Neuronal stem cell (in vitro differentiated cells): ENCODE measurements around the gene DMRTB1.
A peak's percentile ranks its signal among the peaks of the same experiment; 100 is the strongest.

Source experiments
- DNase-seq: peaks from one replicate; pipeline ENCODE4 v3.0.0-alpha.2; 2013; ENCODE audit warnings: low spot score
- H2AFZ ChIP-seq: one replicate; pipeline ENCODE4 v1.6.1; 2013; ENCODE audit warnings: mild to moderate bottlenecking, low read length, inconsistent platforms
- H2AK5ac ChIP-seq: 2 replicates; pipeline ENCODE4 v1.6.1; 2013; ENCODE audit warnings: low read depth, mild to moderate bottlenecking, inconsistent platforms, low read length, moderate library complexity, mixed read lengths
- H2BK120ac ChIP-seq: 2 replicates; pipeline ENCODE4 v1.6.1; 2013; ENCODE audit warnings: low read depth, mild to moderate bottlenecking, inconsistent platforms, low read length, moderate library complexity, mixed read lengths
- H2BK12ac ChIP-seq: one replicate; pipeline ENCODE4 v1.6.1; 2013; ENCODE audit warnings: low read length, inconsistent platforms
- H2BK15ac ChIP-seq: 2 replicates; pipeline ENCODE4 v1.6.1; 2013; ENCODE audit warnings: mild to moderate bottlenecking, low read length, inconsistent platforms, mixed read lengths
- H2BK5ac ChIP-seq: one replicate; pipeline ENCODE4 v1.6.1; 2013; ENCODE audit warnings: inconsistent platforms, mild to moderate bottlenecking, low read length, moderate library complexity
- H3K14ac ChIP-seq: one replicate; pipeline ENCODE4 v1.6.1; 2013; ENCODE audit warnings: low read length, inconsistent platforms
- H3K18ac ChIP-seq: 2 replicates; pipeline ENCODE4 v1.6.1; 2013; ENCODE audit warnings: low read length, inconsistent platforms
- H3K23ac ChIP-seq: 2 replicates; pipeline ENCODE4 v1.6.1; 2013; ENCODE audit warnings: low read depth, mild to moderate bottlenecking, mixed read lengths, low read length, inconsistent platforms; ENCODE audit not compliant: poor library complexity
- H3K27ac ChIP-seq: replicated peaks from 3 replicates; pipeline ENCODE4 v1.5.1; 2013; ENCODE audit warnings: low read length, inconsistent platforms
- H3K27me3 ChIP-seq, 3 experiments: 2 replicates each; pipeline ENCODE4 v1.6.1; 2013; ENCODE audit warnings: low read length in 3 of 3, mild to moderate bottlenecking in 2 of 3, inconsistent platforms in 1 of 3, low read depth in 1 of 3, mixed read lengths in 1 of 3, moderate library complexity in 1 of 3; ENCODE audit not compliant: control insufficient read depth in 3 of 3, insufficient read depth in 3 of 3
- H3K36me3 ChIP-seq, 2 donors: replicated peaks in 1 of 2; 2 replicates each; pipeline ENCODE4 v1.6.1; 2013; ENCODE audit warnings: low read length in 2 of 2; ENCODE audit not compliant: control insufficient read depth in 2 of 2, insufficient read depth in 2 of 2
- H3K4ac ChIP-seq: 2 replicates; pipeline ENCODE4 v1.6.1; 2013; ENCODE audit warnings: inconsistent platforms, mild to moderate bottlenecking, low read length, moderate library complexity
- H3K4me1 ChIP-seq, 2 donors: 1 replicate in 1 of 2; 2 replicates in 1 of 2; pipeline ENCODE4 v1.6.1; 2013; ENCODE audit warnings: low read length in 2 of 2, low read depth in 1 of 2; ENCODE audit not compliant: control insufficient read depth in 2 of 2, insufficient read depth in 1 of 2
- H3K4me2 ChIP-seq: one replicate; pipeline ENCODE4 v1.6.1; 2013; ENCODE audit warnings: mild to moderate bottlenecking, low read length, inconsistent platforms; ENCODE audit not compliant: insufficient read depth, poor library complexity, severe bottlenecking
- H3K4me3 ChIP-seq, 2 donors: 2 replicates each; pipeline ENCODE4 v1.5.1; 2013; ENCODE audit warnings: low read length in 2 of 2, mild to moderate bottlenecking in 2 of 2, inconsistent platforms in 1 of 2, moderate library complexity in 1 of 2
- H3K79me1 ChIP-seq: one replicate; pipeline ENCODE4 v1.6.1; 2013; ENCODE audit warnings: low read depth, mild to moderate bottlenecking, inconsistent platforms, low read length, moderate library complexity
- H3K9ac ChIP-seq: one replicate; pipeline ENCODE4 v1.6.1; 2013; ENCODE audit warnings: mild to moderate bottlenecking, low read depth, low read length, inconsistent platforms; ENCODE audit not compliant: poor library complexity
- H3K9me3 ChIP-seq, 2 donors: replicated peaks in 1 of 2; 2 replicates each; pipeline versions ENCODE3 to v1.6.1; 2013; ENCODE audit warnings: low read length in 2 of 2, mild to moderate bottlenecking in 2 of 2, inconsistent platforms in 1 of 2, low read depth in 1 of 2, mixed read lengths in 1 of 2, moderate library complexity in 1 of 2; ENCODE audit not compliant: control insufficient read depth in 2 of 2, insufficient read depth in 1 of 2
- H4K8ac ChIP-seq: one replicate; pipeline ENCODE4 v1.6.1; 2013; ENCODE audit warnings: low read depth, mild to moderate bottlenecking, inconsistent platforms, low read length, moderate library complexity
- H4K91ac ChIP-seq: one replicate; pipeline ENCODE4 v1.6.1; 2013; ENCODE audit warnings: low read length, low read depth, mild to moderate bottlenecking, inconsistent platforms; ENCODE audit not compliant: poor library complexity
- WGBS, 2 donors: extraction: QIAGEN DNeasy Blood & Tissue Kit; methylation state at CpG; one replicate each; pipeline ENCODE4 v1.1.7; 2013; ENCODE audit warnings: missing lambda C conversion rate in 2 of 2, mixed read lengths in 1 of 2; ENCODE audit not compliant: insufficient read length in 2 of 2, insufficient replicate concordance in 1 of 2; ENCODE audit errors: extremely low coverage in 2 of 2; 5-methylcytosine and 5-hydroxymethylcytosine counted together

Gene DMRTB1

DNA sequence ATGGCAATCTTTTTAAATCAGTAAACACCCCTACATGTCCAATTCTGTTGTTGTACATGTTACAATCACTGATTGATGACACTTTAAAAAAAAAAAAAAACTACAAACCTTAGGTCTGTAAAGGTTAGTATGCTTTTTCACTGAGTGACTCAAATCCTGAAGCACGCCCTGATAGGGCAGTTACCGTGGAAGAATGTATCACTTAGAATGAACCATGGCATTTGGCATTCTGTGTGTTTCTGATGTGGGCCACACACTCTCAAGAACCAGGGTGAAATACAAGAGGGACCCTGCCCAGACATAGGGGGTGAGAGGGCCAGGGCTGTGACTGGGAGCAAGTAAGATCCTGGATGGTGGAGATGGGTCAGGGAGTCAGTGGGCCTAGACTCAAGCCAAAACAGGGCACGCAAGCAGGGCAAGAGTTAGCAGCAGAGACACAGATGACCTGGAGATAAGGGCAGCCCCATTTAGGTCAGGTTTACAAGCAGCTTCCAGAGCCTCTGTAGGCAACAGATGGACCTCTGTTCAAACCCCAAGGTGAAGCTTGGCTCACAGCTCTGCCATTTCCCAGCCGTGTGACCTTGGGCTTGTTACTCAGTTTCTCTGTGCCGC is 47.6 kb upstream of the DMRTB1 start:
- no peak overlapping the region for H3K23ac ChIP-seq
- H3K36me3 ChIP-seq, result no peaks in the 10 kb centered on the region
- no peaks in the 10 kb centered on the region for H3K79me1 ChIP-seq
- H3K27ac ChIP-seq, result no peak overlapping the region
- no peak overlapping the region for H2AK5ac ChIP-seq
- no peak overlapping the region for H3K4me2 ChIP-seq
- no CpG with 5 or more reads among the region's 5 CpGs for WGBS, 2 donors
- H2BK15ac ChIP-seq, result no peak overlapping the region
- H2BK5ac ChIP-seq, result no peak overlapping the region
- no peak overlapping the region for H3K18ac ChIP-seq
- H2AFZ ChIP-seq, result no peak overlapping the region
- no peak overlapping the region for H2BK120ac ChIP-seq
- no peak overlapping the region for H3K14ac ChIP-seq
- no peak overlapping the region for H4K8ac ChIP-seq
- H3K4me3 ChIP-seq, result no peak overlapping the region
- no peak for DNase-seq
- H3K9ac ChIP-seq, result no peak overlapping the region
- peaks cover 0 to 4% of the 10 kb centered on the region in 2 donors for H3K9me3 ChIP-seq
- H3K4ac ChIP-seq, result no peak overlapping the region
- H3K27me3 ChIP-seq, result peaks cover 0 to 61% (median 0%) of the 10 kb centered on the region in 3 experiments
- H4K91ac ChIP-seq, result no peak overlapping the region
- H3K4me1 ChIP-seq, result peaks cover 0 to 3% of the 10 kb centered on the region in 2 donors
- H2BK12ac ChIP-seq, result no peak overlapping the region

DNA sequence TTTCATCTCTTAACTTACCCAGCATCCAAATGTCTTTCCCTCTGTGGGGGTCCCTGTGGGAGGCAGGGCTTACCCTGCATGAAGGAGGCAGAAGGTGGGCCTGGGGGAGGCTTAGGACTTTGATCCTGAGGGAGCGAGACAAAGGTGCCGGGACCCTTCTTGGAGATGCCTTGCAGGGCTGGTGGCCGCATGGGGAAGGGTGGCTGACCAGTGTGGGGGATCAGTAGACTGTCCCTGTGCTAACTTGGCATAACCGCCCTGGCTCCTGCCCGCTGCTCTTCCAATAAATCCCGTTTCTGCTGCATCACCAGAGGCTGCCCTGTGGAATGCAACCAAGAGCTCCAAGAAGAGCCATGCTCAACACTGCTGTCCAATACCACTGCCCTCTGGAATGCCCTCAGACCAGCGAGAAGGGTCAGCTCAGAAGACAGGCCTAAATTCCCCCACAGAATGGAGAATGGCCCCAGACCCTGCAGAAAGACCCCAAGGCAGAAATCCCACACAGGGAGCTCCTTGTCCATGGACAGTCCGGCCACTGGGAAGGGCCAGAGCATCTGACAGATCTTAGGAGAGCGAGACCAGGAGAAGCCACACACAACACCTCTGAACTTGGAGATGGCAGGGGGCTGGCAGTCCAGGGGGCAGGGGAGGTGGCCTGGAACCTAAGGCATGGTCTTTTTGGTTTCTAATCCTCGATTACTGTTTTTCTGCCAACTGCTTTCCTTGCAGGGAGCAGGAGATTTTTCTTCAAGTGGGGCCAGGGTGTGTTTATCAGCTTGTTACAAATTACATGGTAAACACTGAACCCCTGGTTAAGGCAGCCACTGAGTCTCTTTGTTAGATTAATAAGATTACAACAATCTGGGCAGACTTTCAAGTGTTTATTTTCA is 46.7 kb upstream of the DMRTB1 start:
- no peak overlapping the region for H3K4ac ChIP-seq
- H3K14ac ChIP-seq, result no peak overlapping the region
- no peak overlapping the region for H3K9ac ChIP-seq
- WGBS, 2 donors, result no CpG with 5 or more reads among the region's 10 CpGs
- no peaks in the 10 kb centered on the region for H3K36me3 ChIP-seq
- no peak overlapping the region for H2AFZ ChIP-seq
- H4K8ac ChIP-seq, result no peak overlapping the region
- H3K4me2 ChIP-seq, result no peak overlapping the region
- no peak overlapping the region for H2BK15ac ChIP-seq
- peaks cover 0 to 4% of the 10 kb centered on the region in 2 donors for H3K9me3 ChIP-seq
- DNase-seq, result no peak
- no peak overlapping the region for H3K4me3 ChIP-seq
- H3K27ac ChIP-seq, result no peak overlapping the region
- peak overlapping the region; percentile 68 for H2BK120ac ChIP-seq
- peak overlapping the region; percentile 52 for H3K18ac ChIP-seq
- no peak overlapping the region for H2AK5ac ChIP-seq
- no peak overlapping the region for H4K91ac ChIP-seq
- H3K79me1 ChIP-seq, result no peaks in the 10 kb centered on the region
- peak overlapping the region; percentile 66 for H3K23ac ChIP-seq
- H2BK12ac ChIP-seq, result no peak overlapping the region
- peaks cover 5 to 8% of the 10 kb centered on the region in 2 donors for H3K4me1 ChIP-seq
- peaks cover 0 to 61% (median 0%) of the 10 kb centered on the region in 3 experiments for H3K27me3 ChIP-seq
- H2BK5ac ChIP-seq, result no peak overlapping the region

DNA sequence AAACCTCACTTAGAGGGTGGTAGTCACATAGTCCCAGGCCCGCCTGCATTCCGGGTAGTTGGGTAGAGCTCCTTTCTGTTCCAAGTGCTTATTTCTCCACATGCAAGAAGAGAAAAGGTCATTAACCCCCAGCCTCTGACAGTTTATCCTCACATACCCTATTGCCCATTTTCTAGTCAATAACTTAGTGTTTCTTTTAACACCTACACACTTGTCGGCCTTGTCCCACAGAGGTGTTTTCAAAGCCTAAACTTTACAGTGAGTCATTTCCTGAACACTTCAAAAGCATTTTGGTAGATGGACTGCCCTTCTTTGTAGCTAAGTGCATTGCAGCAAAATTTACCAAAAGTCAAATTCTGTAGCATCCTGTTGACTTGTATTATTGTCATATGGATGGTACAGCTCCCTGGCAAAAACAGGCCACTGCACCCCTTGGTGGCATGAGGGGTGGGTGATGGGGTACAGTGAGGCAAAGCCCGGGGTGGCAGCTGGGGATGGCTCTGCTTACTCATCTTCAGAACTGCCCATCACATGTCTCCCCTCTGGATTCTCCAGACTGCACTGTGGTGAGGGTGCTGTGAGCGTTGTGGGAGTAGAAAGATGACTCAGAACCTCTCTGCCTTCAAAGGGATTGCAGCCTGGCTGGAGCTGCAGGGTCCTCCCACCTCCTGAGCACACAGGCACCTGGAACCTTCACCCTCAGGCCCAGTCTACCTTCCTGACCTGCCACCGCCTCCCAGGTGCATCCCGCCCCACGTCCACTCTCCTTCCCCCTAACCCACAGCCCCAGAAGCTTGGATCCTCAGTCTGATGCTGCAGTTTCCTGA is 45.8 kb upstream of the DMRTB1 start:
- Histone ChIP-seq H3K4me1 (peaks cover 5 to 8% of the 10 kb centered on the region in 2 donors), H2BK120ac (no peak overlapping the region), H2BK12ac (no peak overlapping the region), H3K79me1 (no peaks in the 10 kb centered on the region), H3K27ac (no peak overlapping the region), H2BK5ac (peak overlapping the region; percentile 68), H3K36me3 (no peaks in the 10 kb centered on the region), H4K91ac (no peak overlapping the region), H4K8ac (no peak overlapping the region), H3K4me3 (no peak overlapping the region), H2AFZ (no peak overlapping the region), H2BK15ac (no peak overlapping the region), H3K14ac (peak overlapping the region; percentile 59), H3K9me3 (peaks cover 0 to 4% of the 10 kb centered on the region in 2 donors), H3K9ac (no peak overlapping the region), H3K18ac (peak overlapping the region; percentile 52), H2AK5ac (no peak overlapping the region), H3K4me2 (no peak overlapping the region), H3K23ac (no peak overlapping the region), H3K27me3 (peaks cover 0 to 60% (median 0%) of the 10 kb centered on the region in 3 experiments), H3K4ac (no peak overlapping the region)
- no CpG with 5 or more reads among the region's 8 CpGs for WGBS, 2 donors
- DNase-seq, result no peak
